Measurements from ENCODE around the gene KRT79.

- TF ChIP-seq, protein P1, sequence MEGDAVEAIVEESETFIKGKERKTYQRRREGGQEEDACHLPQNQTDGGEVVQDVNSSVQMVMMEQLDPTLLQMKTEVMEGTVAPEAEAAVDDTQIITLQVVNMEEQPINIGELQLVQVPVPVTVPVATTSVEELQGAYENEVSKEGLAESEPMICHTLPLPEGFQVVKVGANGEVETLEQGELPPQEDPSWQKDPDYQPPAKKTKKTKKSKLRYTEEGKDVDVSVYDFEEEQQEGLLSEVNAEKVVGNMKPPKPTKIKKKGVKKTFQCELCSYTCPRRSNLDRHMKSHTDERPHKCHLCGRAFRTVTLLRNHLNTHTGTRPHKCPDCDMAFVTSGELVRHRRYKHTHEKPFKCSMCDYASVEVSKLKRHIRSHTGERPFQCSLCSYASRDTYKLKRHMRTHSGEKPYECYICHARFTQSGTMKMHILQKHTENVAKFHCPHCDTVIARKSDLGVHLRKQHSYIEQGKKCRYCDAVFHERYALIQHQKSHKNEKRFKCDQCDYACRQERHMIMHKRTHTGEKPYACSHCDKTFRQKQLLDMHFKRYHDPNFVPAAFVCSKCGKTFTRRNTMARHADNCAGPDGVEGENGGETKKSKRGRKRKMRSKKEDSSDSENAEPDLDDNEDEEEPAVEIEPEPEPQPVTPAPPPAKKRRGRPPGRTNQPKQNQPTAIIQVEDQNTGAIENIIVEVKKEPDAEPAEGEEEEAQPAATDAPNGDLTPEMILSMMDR (IDR thresholded peaks at IDR 0.05), result no peak
- no peak for TF ChIP-seq EP300 (IDR thresholded peaks at IDR 0.05)
- TF ChIP-seq POLR2A (IDR thresholded peaks at IDR 0.05; ENCODE audit: low read depth), result no peak
- TF ChIP-seq POLR2AphosphoS5 (IDR thresholded peaks at IDR 0.05), result no peak
These were observed 18.9 kb downstream of the KRT79 start for GRCh38 chr12:52815161-52815560.
